ENCODE results near the gene PTTG1. TPM values are rescaled to one million over a fixed set of nuclear protein-coding genes. Genes with fewer than 3 reads are reported as not detected.
A peak's percentile ranks its signal among the peaks of the same experiment; 100 is the strongest.

The PTTG1 gene
- polyA plus RNA-seq, 1 donor (not counting 4 experiments of a cell fraction or from before 2014, with no cell fraction given): 112 TPM

- Histone ChIP-seq H3K79me2 (ENCODE audit: control insufficient read depth, insufficient read depth, low read length) (no peaks in the 10 kb centered on the region), H3K4me3 (ENCODE audit: control insufficient read depth in 2 of 3, extremely low read depth in 1 of 3, insufficient read depth in 2 of 3, low read depth in 1 of 3, low read length in 3 of 3) (no peak overlapping the region), H3K9me1 (ENCODE audit: control insufficient read depth, extremely low read depth, insufficient read depth, low read length) (no peaks in the 10 kb centered on the region), H3K4me1 (ENCODE audit: control insufficient read depth, extremely low read depth, insufficient read depth, low read length) (no peaks in the 10 kb centered on the region), H3K9me3 (ENCODE audit: control insufficient read depth, low read depth, low read length) (no peaks in the 10 kb centered on the region), H3K27me3 (ENCODE audit: control insufficient read depth, extremely low read depth, insufficient read depth, low read length) (no peaks in the 10 kb centered on the region), H3K9ac (ENCODE audit: control insufficient read depth, extremely low read depth, insufficient read depth, low read length) (no peak overlapping the region), H2AFZ (ENCODE audit: control insufficient read depth, low read length) (no peak overlapping the region), H3K36me3 (ENCODE audit: control insufficient read depth in 2 of 2, extremely low read depth in 1 of 2, insufficient read depth in 2 of 2, low read length in 2 of 2) (no peaks in the 10 kb centered on the region), H3K4me2 (ENCODE audit: control insufficient read depth, extremely low read depth, insufficient read depth, low read depth, low read length) (no peak overlapping the region), H3K27ac (ENCODE audit: control insufficient read depth, insufficient read depth, low read length) (no peak overlapping the region), H4K20me1 (ENCODE audit: control insufficient read depth, extremely low read depth, insufficient read depth, low read length) (no peaks in the 10 kb centered on the region)
- TF ChIP-seq CTCF (optimal IDR thresholded peaks at IDR 0.05 in 1 of 3, IDR thresholded peaks at IDR 0.05 in 1 of 3, conservative IDR thresholded peaks at IDR 0.05 in 1 of 3; ENCODE audit: extremely low read depth in 1 of 3, insufficient read depth in 2 of 3, low read length in 3 of 3): peak in 2 of 3 experiments; percentile 21 to 24
- no peak for TF ChIP-seq EZH2 (IDR thresholded peaks at IDR 0.05; ENCODE audit: low read length)
- FAIRE-seq: peak; percentile 67
- DNase-seq (ENCODE audit: low read depth, low spot score): no peak
- dilution Hi-C loops (cut with MboI; ENCODE audit: extremely low pct_ligation_motif_present, low sequenced_read_pairs): no loop called here
These were observed 30.6 kb upstream of the PTTG1 start for GRCh38 chr5:160390787-160391696.

- no peak overlapping the region for H3K4me3 ChIP-seq (ENCODE audit: control insufficient read depth in 2 of 3, extremely low read depth in 1 of 3, insufficient read depth in 2 of 3, low read depth in 1 of 3, low read length in 3 of 3)
- H3K9me1 ChIP-seq (ENCODE audit: control insufficient read depth, extremely low read depth, insufficient read depth, low read length): no peaks in the 10 kb centered on the region
- no peaks in the 10 kb centered on the region for H3K9me3 ChIP-seq (ENCODE audit: control insufficient read depth, low read depth, low read length)
- no peaks in the 10 kb centered on the region for H4K20me1 ChIP-seq (ENCODE audit: control insufficient read depth, extremely low read depth, insufficient read depth, low read length)
- H3K36me3 ChIP-seq (ENCODE audit: control insufficient read depth in 2 of 2, extremely low read depth in 1 of 2, insufficient read depth in 2 of 2, low read length in 2 of 2): no peaks in the 10 kb centered on the region
- H3K4me1 ChIP-seq (ENCODE audit: control insufficient read depth, extremely low read depth, insufficient read depth, low read length): peaks cover 5% of the 10 kb centered on the region
- H3K4me2 ChIP-seq (ENCODE audit: control insufficient read depth, extremely low read depth, insufficient read depth, low read depth, low read length): no peak overlapping the region
- no peak for TF ChIP-seq EZH2 (IDR thresholded peaks at IDR 0.05; ENCODE audit: low read length)
- no peak overlapping the region for H3K27ac ChIP-seq (ENCODE audit: control insufficient read depth, insufficient read depth, low read length)
- H3K79me2 ChIP-seq (ENCODE audit: control insufficient read depth, insufficient read depth, low read length): peaks cover 11% of the 10 kb centered on the region
- dilution Hi-C loops (cut with MboI; ENCODE audit: extremely low pct_ligation_motif_present, low sequenced_read_pairs): no loop called here
- DNase-seq (ENCODE audit: low read depth, low spot score) (no peak), FAIRE-seq (no peak)
- no peak overlapping the region for H2AFZ ChIP-seq (ENCODE audit: control insufficient read depth, low read length)
- no peak overlapping the region for H3K9ac ChIP-seq (ENCODE audit: control insufficient read depth, extremely low read depth, insufficient read depth, low read length)
- H3K27me3 ChIP-seq (ENCODE audit: control insufficient read depth, extremely low read depth, insufficient read depth, low read length): no peaks in the 10 kb centered on the region
These were observed 26.5 kb upstream of the PTTG1 start for GRCh38 chr5:160395111-160395510.
